ENCODE measurements around the gene EFS. TPM values are rescaled to one million over a fixed set of nuclear protein-coding genes. Genes with fewer than 3 reads are reported as not detected.
A peak's percentile ranks its signal among the peaks of the same experiment; 100 is the strongest.

Gene EFS
- total RNA-seq, 4 donors from 2014 or later: 31.4 to 38.2 (median 34.2) TPM

DNA sequence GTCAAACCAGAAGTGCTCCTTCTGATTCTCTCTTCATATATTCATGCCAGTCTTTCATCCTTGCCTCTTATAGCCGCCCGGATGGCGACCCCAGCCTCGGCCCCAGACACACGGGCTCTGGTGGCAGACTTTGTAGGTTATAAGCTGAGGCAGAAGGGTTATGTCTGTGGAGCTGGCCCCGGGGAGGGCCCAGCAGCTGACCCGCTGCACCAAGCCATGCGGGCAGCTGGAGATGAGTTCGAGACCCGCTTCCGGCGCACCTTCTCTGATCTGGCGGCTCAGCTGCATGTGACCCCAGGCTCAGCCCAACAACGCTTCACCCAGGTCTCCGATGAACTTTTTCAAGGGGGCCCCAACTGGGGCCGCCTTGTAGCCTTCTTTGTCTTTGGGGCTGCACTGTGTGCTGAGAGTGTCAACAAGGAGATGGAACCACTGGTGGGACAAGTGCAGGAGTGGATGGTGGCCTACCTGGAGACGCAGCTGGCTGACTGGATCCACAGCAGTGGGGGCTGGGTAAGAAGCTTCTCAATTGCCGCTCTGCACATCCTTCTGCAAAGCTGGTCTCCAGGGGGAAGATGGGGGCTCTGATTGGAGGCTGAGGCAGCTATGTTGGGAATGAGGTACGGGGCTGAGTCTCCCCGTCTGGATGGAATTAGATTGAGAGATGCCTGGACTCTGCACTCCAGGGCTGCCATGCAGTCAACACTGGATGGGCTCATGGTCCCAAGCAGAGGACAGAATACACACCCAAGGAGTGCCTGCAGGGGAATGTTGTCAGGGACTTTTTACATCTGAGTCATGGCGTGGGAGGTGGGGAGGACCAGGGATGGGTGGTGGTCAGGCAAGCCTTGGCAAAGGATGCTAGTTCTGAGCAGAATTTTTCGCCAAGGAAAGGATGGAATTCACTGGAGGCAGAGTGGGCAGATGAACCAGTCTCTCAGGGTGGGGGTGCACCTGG lies 57.0 kb downstream of the EFS start:
- Histone ChIP-seq H3K4me1 (peaks cover 5 to 45% (median 26%) of the 10 kb centered on the region in 4 donors), H3K9me3 (no peaks in the 10 kb centered on the region), H3K4me3 (peak overlapping the region; percentile 48 to 84 (median 60)), H3K27ac (peak overlapping the region in 2 of 4 donors; percentile 81 to 95), H3K36me3 (peaks cover 0 to 49% (median 0%) of the 10 kb centered on the region in 3 donors), H3K27me3 (no peaks in the 10 kb centered on the region)
- 83 to 85% methylated on average over 22 of the region's 22 CpGs for WGBS, 2 donors
- TF ChIP-seq POLR2A (IDR thresholded peaks at IDR 0.05) (no peak), EP300 (IDR thresholded peaks at IDR 0.05) (no peak)
- TF ChIP-seq, protein P1, sequence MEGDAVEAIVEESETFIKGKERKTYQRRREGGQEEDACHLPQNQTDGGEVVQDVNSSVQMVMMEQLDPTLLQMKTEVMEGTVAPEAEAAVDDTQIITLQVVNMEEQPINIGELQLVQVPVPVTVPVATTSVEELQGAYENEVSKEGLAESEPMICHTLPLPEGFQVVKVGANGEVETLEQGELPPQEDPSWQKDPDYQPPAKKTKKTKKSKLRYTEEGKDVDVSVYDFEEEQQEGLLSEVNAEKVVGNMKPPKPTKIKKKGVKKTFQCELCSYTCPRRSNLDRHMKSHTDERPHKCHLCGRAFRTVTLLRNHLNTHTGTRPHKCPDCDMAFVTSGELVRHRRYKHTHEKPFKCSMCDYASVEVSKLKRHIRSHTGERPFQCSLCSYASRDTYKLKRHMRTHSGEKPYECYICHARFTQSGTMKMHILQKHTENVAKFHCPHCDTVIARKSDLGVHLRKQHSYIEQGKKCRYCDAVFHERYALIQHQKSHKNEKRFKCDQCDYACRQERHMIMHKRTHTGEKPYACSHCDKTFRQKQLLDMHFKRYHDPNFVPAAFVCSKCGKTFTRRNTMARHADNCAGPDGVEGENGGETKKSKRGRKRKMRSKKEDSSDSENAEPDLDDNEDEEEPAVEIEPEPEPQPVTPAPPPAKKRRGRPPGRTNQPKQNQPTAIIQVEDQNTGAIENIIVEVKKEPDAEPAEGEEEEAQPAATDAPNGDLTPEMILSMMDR (IDR thresholded peaks at IDR 0.05): no peak
- no peak for DNase-seq (ENCODE audit: low spot score in 2 of 2)

DNA sequence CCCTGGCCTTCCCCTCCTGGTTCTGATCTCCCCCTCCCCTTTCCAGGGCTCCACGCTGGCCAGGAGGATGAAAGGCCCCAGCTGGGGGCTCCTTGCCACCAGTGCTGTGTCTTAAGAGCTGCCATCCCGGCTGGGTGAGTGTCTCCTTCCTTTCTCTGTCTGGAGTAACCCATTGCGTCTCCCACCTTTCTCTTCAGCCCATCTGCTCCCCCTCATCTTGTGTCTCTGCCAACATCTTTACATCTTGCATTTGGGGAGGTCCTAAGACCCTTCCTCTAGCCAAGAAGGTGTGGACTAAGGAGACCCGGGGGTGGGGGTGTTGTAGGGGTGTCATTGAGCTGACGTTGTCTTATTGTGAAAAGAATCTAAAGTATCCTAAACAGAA lies 57.8 kb downstream of the EFS start:
- Histone ChIP-seq H3K27ac (peak overlapping the region; percentile 81 to 95 (median 92)), H3K4me3 (peak overlapping the region; percentile 48 to 84 (median 60)), H3K4me1 (peaks cover 5 to 50% (median 27%) of the 10 kb centered on the region in 4 donors), H3K9me3 (no peaks in the 10 kb centered on the region), H3K36me3 (peaks cover 0 to 45% (median 0%) of the 10 kb centered on the region in 3 donors), H3K27me3 (no peaks in the 10 kb centered on the region)
- no peak for DNase-seq (ENCODE audit: low spot score in 2 of 2)
- TF ChIP-seq EP300 (IDR thresholded peaks at IDR 0.05): no peak
- TF ChIP-seq, protein P1 (IDR thresholded peaks at IDR 0.05): no peak
- 6% methylated on average over 5 of the region's 5 CpGs for WGBS, 2 donors

DNA sequence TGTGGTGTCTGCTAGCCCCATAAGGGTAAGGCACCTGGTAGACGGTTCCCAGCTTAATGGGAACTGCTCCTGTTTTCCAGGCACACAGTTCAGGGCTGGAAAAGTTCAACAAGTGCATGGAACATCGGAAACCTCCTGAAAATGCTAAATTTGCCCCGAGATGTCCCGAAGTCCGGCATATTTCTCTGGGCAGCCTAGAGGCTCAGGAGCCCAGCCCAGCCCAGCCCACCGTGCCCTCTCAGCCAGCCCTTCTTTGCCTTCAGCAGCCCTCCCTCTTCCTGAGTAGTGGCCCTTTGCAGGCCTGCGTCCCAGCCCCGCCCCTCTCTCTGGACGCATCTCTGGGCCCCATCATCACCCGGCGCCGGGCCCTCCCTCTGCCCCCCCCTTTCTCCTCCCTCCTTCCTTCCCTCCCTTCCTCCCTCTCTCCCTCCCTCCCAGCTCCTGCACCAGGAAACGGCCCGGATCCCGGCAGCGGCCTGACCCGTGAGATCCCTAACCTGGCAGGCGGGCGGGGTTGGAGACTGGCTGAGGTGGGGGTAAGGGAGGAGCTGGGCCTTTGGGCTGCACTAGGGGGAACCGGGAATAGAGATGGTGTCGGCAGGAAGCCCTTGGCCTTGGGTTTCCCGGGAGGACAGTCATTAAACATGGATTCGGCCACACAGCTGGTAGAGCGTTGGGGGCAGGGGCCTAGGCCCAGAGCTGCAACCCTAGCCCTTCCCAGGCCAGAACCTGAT lies 58.4 kb downstream of the EFS start, which contains the start of gene BCL2L2:
BCL2L2 (plus strand) TSS at position 422 of the 734 bp plus-strand sequence. CDS start 935 bp downstream, outside the sequence.
- TF ChIP-seq EP300 (IDR thresholded peaks at IDR 0.05) (peak in 1 of 2 donors; percentile 83), POLR2A (IDR thresholded peaks at IDR 0.05) (peak; percentile 60 to 83)
- TF ChIP-seq, protein P1 (IDR thresholded peaks at IDR 0.05): peak in 1 of 5 experiments; percentile 40
- H3K4me3 ChIP-seq: peak within 1 kb of the TSS; percentile 48 to 84 (median 60)
- no peaks in the 10 kb centered on the region for H3K9me3 ChIP-seq
- DNase-seq (ENCODE audit: low spot score in 2 of 2): peak; percentile 89 to 92
- peaks cover 5 to 50% (median 27%) of the 10 kb centered on the region in 4 donors for H3K4me1 ChIP-seq
- H3K27me3 ChIP-seq: no peaks in the 10 kb centered on the region
- WGBS, 2 donors: 0 to 1% methylated on average over 23 to 24 of the region's 24 CpGs
- peak within 1 kb of the TSS; percentile 81 to 95 (median 92) for H3K27ac ChIP-seq
- peaks cover 0 to 40% (median 0%) of the 10 kb centered on the region in 3 donors for H3K36me3 ChIP-seq

Small RNA genes lying within 50 kb of the gene (small RNA-seq; reads per million reads assigned to genes)
- not detected for gene MIR208A

Other genes with a start within 250 kb of the EFS start
- not detected for gene CEBPE, start 245.9 kb downstream of the EFS start, total RNA-seq
- 10 to 100 TPM; 26.2 to 41.4 (median 37.5) TPM for gene SLC7A8, start 181.5 kb downstream of the EFS start, total RNA-seq
- not detected for gene RNF212B, start 127.2 kb downstream of the EFS start, total RNA-seq
- gene HOMEZ, start 79.0 kb downstream of the EFS start, total RNA-seq: 10 to 100 TPM in 2 of 4 donors, 1 to 10 TPM in 2; 7.5 to 35.2 (median 10.2) TPM
- gene PPP1R3E, start 62.3 kb downstream of the EFS start, total RNA-seq: 10 to 100 TPM; 15.0 to 29.1 (median 19.2) TPM
- 10 to 100 TPM; 49.8 to 87.3 (median 56.5) TPM for gene BCL2L2, start 58.3 kb downstream of the EFS start, total RNA-seq
- 10 to 100 TPM; 52.1 to 80.8 (median 64.5) TPM for gene PABPN1, start 43.7 kb downstream of the EFS start, total RNA-seq
- 10 to 100 TPM; 55.9 to 91.0 (median 58.3) TPM for gene SLC22A17, start 12.3 kb downstream of the EFS start, total RNA-seq
- not detected for gene IL25, start 7.6 kb upstream of the EFS start, total RNA-seq
- 10 to 100 TPM; 10.8 to 31.5 (median 18.3) TPM for gene CMTM5, start 11.9 kb upstream of the EFS start, total RNA-seq
- gene MYH6, start 43.1 kb upstream of the EFS start, total RNA-seq: under 1 TPM in 1 of 4 donors, not detected in 3; 0.30 TPM
- under 1 TPM in 1 of 4 donors, not detected in 3; 0.90 TPM for gene MYH7, start 70.5 kb upstream of the EFS start, total RNA-seq
- gene NGDN, start 104.5 kb upstream of the EFS start, total RNA-seq: 10 to 100 TPM; 35.8 to 45.6 (median 36.5) TPM
- gene ZFHX2, start 186.6 kb upstream of the EFS start, total RNA-seq: 1 to 10 TPM; 2.1 to 3.9 (median 2.6) TPM
- gene THTPA, start 191.1 kb upstream of the EFS start, total RNA-seq: 10 to 100 TPM; 14.4 to 47.1 (median 25.2) TPM
- 10 to 100 TPM; 30.2 to 76.8 (median 52.0) TPM for gene AP1G2, start 202.6 kb upstream of the EFS start, total RNA-seq
- gene JPH4, start 213.6 kb upstream of the EFS start, total RNA-seq: 1 to 10 TPM; 1.2 to 2.9 (median 2.2) TPM

All from tibial nerve (tissue), 4 donors.